Neutrophil (primary cell): Measurements from ENCODE around the gene SMARCE1.

Experiments used
- H3K27ac ChIP-seq: fragments of 200-600 bp; sonication (generic); 2 replicates; pipeline ENCODE4 v1.5.1; 2016; ENCODE audit warnings: mild to moderate bottlenecking, moderate library complexity
- H3K27me3 ChIP-seq: fragments of 200-600 bp; sonication (generic); 2 replicates; pipeline ENCODE4 v1.6.0; 2016; ENCODE audit warnings: mild to moderate bottlenecking
- H3K36me3 ChIP-seq: fragments of 200-600 bp; sonication (generic); 2 replicates; pipeline ENCODE4 v1.5.1; 2017
- H3K4me1 ChIP-seq, 2 experiments: fragments of 200-600 bp in 1 of 2; sonication (generic) in 1 of 2; 1 replicate in 1 of 2; 2 replicates in 1 of 2; pipeline versions ENCODE4 v1.5.1 to v1.6.1; 2013 to 2016; ENCODE audit warnings: low read depth in 1 of 2, low read length in 1 of 2, mild to moderate bottlenecking in 1 of 2, moderate library complexity in 1 of 2; ENCODE audit not compliant: control insufficient read depth in 1 of 2, insufficient read depth in 1 of 2
- H3K4me3 ChIP-seq, 2 experiments: fragments of 200-600 bp in 1 of 2; sonication (generic) in 1 of 2; 1 replicate in 1 of 2; 2 replicates in 1 of 2; pipeline ENCODE4 v1.5.1; 2013 to 2016; ENCODE audit warnings: low read depth in 1 of 2, low read length in 1 of 2, mild to moderate bottlenecking in 1 of 2, moderate library complexity in 1 of 2
- H3K9me3 ChIP-seq: fragments of 200-600 bp; sonication (generic); 2 replicates; pipeline ENCODE4 v1.5.1; 2016
- TF ChIP-seq, protein P1 (sequence below): fragments of 200-600 bp; sonication (generic); IDR thresholded peaks from 2 replicates; pipeline ENCODE4 v1.5.1; 2016; ENCODE audit warnings: antibody characterized with exemption

The SMARCE1 gene

GRCh38 chr17:40645943-40646342 is 1.7 kb downstream of the SMARCE1 start:
- H3K4me3 ChIP-seq: no peak overlapping the region
- peaks cover 15 to 18% of the 10 kb centered on the region in 2 experiments for H3K4me1 ChIP-seq
- H3K27me3 ChIP-seq: no peaks in the 10 kb centered on the region
- TF ChIP-seq, protein P1, sequence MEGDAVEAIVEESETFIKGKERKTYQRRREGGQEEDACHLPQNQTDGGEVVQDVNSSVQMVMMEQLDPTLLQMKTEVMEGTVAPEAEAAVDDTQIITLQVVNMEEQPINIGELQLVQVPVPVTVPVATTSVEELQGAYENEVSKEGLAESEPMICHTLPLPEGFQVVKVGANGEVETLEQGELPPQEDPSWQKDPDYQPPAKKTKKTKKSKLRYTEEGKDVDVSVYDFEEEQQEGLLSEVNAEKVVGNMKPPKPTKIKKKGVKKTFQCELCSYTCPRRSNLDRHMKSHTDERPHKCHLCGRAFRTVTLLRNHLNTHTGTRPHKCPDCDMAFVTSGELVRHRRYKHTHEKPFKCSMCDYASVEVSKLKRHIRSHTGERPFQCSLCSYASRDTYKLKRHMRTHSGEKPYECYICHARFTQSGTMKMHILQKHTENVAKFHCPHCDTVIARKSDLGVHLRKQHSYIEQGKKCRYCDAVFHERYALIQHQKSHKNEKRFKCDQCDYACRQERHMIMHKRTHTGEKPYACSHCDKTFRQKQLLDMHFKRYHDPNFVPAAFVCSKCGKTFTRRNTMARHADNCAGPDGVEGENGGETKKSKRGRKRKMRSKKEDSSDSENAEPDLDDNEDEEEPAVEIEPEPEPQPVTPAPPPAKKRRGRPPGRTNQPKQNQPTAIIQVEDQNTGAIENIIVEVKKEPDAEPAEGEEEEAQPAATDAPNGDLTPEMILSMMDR: no peak
- no peak overlapping the region for H3K27ac ChIP-seq
- H3K9me3 ChIP-seq: no peaks in the 10 kb centered on the region
- H3K36me3 ChIP-seq: peaks cover 36% of the 10 kb centered on the region

DNA sequence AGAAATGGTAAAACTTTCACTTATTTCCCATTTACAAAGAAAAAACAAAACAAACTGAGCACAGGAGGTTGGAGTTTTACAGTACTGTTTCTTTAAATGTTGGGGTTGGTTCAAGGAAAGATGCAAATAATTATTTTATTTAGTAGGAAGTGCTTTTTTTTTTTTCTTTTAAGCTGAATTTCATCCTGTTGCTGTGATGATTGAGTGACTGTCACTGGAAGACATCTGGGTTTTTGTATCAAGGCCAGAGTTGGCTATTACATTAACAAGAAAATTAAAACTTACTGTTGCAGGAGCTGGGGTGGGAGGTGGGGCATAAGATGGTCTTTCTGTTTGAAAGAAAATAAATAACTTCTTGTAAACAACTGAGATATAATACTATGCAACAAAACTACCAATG is 2.3 kb downstream of the SMARCE1 start:
- Histone ChIP-seq H3K27me3 (no peaks in the 10 kb centered on the region), H3K9me3 (no peaks in the 10 kb centered on the region), H3K36me3 (peaks cover 42% of the 10 kb centered on the region), H3K4me1 (peaks cover 15 to 18% of the 10 kb centered on the region in 2 experiments), H3K27ac (no peak overlapping the region), H3K4me3 (no peak overlapping the region)
- TF ChIP-seq, protein P1: no peak

- H3K27ac ChIP-seq: no peak overlapping the region
- no peaks in the 10 kb centered on the region for H3K4me1 ChIP-seq
- H3K4me3 ChIP-seq: no peak overlapping the region
- TF ChIP-seq, protein P1: no peak
- H3K36me3 ChIP-seq: peaks cover 86% of the 10 kb centered on the region
- H3K9me3 ChIP-seq: no peaks in the 10 kb centered on the region
- no peaks in the 10 kb centered on the region for H3K27me3 ChIP-seq
These were observed 9.7 kb downstream of the SMARCE1 start for GRCh38 chr17:40637931-40638330.

GRCh38 chr17:40633871-40634270 is 13.7 kb downstream of the SMARCE1 start:
- TF ChIP-seq, protein P1: no peak
- no peak overlapping the region for H3K27ac ChIP-seq

GRCh38 chr17:40632216-40632615 is 15.4 kb downstream of the SMARCE1 start:
- H3K36me3 ChIP-seq: peaks cover 100% of the 10 kb centered on the region
- H3K27ac ChIP-seq: no peak overlapping the region
- H3K4me3 ChIP-seq: no peak overlapping the region
- H3K4me1 ChIP-seq: no peaks in the 10 kb centered on the region
- no peaks in the 10 kb centered on the region for H3K9me3 ChIP-seq
- TF ChIP-seq, protein P1: no peak
- no peaks in the 10 kb centered on the region for H3K27me3 ChIP-seq

More at GRCh38 chr17:40633871-40634270, 13.7 kb downstream of the SMARCE1 start:
- Histone ChIP-seq H3K4me3 (no peak overlapping the region), H3K27me3 (no peaks in the 10 kb centered on the region), H3K36me3 (peaks cover 93% of the 10 kb centered on the region), H3K9me3 (no peaks in the 10 kb centered on the region), H3K4me1 (no peaks in the 10 kb centered on the region)

DNA sequence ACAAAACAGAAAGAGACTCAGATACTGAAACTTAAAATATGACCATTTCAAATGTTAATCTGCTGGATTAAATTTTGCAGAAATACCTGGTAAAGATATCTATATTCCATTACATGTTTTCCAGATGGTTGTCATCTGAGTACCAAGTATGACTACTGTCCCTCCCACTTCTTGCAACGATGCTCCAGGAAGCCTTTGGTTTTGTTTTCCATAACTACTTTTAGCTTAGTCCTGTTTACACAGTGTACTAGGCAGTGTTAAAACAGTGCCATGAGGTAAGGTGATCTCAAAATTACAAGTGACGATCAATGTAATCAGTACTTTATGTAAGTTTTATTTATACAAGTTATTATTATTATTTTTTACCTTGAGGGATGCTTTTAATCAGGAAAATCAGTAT is 17.8 kb downstream of the SMARCE1 start:
- TF ChIP-seq, protein P1: no peak
- no peak overlapping the region for H3K4me3 ChIP-seq
- peaks cover 81% of the 10 kb centered on the region for H3K36me3 ChIP-seq
- H3K27me3 ChIP-seq: no peaks in the 10 kb centered on the region
- H3K27ac ChIP-seq: no peak overlapping the region
- H3K9me3 ChIP-seq: no peaks in the 10 kb centered on the region
- H3K4me1 ChIP-seq: no peaks in the 10 kb centered on the region
